Neural progenitor cell (in vitro differentiated cells): ENCODE measurements around the gene GON4L.

Source experiments
- EZH2 ChIP-seq: fragments of 200-600 bp; sonication (generic); IDR thresholded peaks from 2 replicates; pipeline ENCODE4 v1.6.1; 2017; ENCODE audit warnings: antibody characterized with exemption, mild to moderate bottlenecking, moderate library complexity
- TF ChIP-seq, protein P1 (sequence below): fragments of 200-600 bp; sonication (generic); IDR thresholded peaks from 2 replicates; pipeline ENCODE4 v1.5.1; 2017; ENCODE audit warnings: antibody characterized with exemption, mild to moderate bottlenecking

DNA sequence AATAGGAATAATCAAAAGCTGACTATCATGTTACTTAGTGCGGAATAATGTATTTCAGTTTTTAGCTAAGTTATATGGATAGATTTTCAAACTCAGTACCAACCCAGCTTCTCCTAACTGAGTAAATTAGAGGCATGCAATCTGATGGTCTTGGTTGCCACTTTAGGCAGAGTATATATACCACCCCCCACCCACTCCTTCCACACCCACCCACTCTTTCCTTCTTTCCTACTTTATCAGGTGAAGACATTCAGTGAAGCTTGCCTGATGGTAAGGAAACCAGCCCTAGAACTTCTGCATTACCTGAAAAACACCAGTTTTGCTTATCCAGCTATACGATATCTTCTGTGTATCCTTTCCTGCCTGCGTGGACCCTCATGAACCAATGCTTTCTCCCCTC, 131.9 kb downstream of the GON4L start:
- TF ChIP-seq, protein P1, sequence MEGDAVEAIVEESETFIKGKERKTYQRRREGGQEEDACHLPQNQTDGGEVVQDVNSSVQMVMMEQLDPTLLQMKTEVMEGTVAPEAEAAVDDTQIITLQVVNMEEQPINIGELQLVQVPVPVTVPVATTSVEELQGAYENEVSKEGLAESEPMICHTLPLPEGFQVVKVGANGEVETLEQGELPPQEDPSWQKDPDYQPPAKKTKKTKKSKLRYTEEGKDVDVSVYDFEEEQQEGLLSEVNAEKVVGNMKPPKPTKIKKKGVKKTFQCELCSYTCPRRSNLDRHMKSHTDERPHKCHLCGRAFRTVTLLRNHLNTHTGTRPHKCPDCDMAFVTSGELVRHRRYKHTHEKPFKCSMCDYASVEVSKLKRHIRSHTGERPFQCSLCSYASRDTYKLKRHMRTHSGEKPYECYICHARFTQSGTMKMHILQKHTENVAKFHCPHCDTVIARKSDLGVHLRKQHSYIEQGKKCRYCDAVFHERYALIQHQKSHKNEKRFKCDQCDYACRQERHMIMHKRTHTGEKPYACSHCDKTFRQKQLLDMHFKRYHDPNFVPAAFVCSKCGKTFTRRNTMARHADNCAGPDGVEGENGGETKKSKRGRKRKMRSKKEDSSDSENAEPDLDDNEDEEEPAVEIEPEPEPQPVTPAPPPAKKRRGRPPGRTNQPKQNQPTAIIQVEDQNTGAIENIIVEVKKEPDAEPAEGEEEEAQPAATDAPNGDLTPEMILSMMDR = no peak
- TF ChIP-seq EZH2 = no peak
